GM21737 (cell line): ENCODE measurements around the gene TMEM198.

Source experiments
- ATAC-seq: cut with Tn5 transposase; IDR thresholded peaks from one replicate; pipeline ENCODE4 v1.9.1; 2021; ENCODE audit warnings: mild to moderate bottlenecking, moderate library complexity; ENCODE audit not compliant: unreplicated experiment

The TMEM198 gene

DNA sequence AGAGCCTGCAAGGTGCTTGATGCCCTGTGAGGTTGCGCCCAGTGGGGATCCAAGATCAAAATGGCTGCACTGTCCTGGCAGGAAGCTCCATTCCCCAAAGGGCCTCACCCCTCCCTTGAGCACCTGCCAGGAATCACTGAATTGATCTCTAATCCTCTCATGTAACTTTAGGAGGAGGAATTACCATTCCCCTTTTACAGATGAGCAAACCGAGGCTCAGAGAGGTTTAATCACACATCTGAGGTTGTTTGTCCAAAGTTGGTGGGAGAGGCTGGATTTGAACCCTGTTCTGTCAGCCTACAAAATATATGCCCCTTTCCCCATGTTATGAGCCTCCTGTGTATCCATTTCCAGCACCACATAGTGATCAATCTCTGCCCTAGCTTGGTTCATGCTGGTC is 19.0 kb upstream of the TMEM198 start:
- no peak for ATAC-seq

DNA sequence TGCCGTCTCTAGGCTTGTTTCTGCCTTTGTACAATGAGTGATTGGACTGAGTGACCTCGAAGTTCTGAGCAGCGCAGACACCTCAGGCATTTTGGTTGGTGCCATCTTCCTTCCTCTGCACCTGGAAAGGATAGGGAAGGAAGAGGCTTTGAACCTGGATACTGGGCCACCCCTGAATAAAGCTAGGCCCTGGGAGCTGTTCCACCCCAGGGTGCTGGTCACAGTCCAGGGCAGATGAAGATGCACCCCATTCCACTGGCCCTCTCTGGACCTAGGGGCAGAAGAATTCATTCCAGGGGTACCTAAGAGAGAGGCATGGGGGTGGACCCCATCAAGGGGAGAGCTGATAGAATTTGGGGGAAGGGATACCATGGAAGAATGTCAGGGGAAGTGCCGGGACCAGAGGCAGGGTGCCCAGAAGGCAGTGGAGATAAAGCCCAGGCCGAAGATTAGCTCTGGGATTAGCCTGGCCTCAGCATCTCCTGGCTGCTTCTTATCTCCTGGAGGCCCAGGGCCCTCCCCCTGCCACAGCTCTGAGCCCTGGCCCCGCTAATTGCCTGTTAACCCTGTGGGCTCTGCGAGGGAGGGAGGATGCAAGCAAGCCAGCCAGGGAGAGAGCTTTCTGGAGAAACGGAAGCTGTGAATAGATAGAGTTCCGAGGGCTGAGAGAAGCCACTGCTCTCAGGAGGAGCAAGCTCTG is 18.1 kb upstream of the TMEM198 start:
- no peak for ATAC-seq

DNA sequence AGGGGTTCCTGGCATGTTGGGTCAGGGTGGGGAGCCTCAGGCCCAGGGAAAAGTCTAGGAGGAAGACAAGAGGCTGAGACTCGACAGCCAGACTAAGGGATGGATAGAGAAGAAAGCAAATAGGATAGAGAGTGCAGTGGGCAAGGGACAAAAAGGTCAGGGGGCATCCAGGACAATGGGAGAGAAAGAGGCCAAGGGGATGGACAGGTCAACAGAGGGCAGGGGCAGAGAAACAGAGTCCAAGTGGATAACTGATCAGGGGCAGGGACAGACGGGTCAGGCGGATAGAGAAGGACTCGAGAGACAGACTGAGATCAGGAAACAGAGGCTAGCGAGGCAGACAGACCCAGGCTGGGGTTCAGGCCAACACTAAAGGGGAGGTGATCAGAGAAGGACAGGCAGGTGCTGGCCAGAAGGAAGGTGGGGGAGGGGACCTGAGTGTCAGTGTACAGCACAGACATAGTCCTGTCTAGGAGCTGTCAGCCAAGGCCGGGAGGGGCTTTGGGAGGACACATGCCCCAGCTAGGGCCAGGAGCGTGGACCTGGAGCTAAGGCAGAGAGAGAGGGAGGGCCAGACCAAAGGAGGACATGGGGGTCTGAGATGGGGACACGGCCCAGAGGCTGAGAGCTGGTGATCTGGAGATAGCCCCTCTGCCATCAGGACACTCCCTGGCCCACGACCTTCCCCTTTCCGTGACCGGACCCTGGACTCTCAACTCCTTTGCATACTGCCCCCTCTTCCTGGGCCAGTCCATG is 17.3 kb upstream of the TMEM198 start:
- no peak for ATAC-seq

DNA sequence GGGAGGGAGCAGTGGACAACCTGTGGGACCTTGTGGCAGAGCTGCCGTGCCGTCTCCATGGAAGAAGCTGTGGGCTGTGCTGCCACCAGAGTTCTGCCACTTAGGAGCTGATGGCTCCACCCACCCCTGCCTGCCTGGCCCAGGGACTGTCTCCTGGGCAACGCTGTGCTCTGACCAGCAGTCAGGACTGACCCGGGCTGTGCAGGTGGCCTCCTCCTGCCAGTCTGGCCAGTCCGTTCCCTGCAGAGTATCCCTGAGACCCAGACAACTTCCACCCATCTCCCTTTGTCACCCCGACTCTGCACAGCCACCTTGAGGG is 16.8 kb upstream of the TMEM198 start:
- ATAC-seq, result no peak

DNA sequence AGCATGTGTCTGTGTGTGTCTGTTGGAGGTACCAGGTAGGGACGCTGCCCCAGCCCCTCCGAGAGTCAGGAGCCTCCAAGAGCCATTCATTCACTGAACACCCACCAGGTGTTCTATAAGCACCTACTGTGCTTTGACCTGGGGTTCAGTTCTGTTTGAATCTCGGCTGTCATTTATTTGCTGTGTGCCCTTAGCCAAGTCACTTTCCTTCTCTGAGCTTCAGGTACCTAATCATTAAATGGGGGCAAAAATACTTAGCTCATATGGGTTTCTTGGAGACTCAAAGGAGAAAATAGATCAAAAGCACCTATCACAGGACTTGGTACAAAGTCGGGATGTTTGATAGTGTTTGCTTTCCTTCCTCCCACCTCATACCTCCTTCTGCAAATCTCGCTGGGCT is 16.4 kb upstream of the TMEM198 start:
- no peak for ATAC-seq

DNA sequence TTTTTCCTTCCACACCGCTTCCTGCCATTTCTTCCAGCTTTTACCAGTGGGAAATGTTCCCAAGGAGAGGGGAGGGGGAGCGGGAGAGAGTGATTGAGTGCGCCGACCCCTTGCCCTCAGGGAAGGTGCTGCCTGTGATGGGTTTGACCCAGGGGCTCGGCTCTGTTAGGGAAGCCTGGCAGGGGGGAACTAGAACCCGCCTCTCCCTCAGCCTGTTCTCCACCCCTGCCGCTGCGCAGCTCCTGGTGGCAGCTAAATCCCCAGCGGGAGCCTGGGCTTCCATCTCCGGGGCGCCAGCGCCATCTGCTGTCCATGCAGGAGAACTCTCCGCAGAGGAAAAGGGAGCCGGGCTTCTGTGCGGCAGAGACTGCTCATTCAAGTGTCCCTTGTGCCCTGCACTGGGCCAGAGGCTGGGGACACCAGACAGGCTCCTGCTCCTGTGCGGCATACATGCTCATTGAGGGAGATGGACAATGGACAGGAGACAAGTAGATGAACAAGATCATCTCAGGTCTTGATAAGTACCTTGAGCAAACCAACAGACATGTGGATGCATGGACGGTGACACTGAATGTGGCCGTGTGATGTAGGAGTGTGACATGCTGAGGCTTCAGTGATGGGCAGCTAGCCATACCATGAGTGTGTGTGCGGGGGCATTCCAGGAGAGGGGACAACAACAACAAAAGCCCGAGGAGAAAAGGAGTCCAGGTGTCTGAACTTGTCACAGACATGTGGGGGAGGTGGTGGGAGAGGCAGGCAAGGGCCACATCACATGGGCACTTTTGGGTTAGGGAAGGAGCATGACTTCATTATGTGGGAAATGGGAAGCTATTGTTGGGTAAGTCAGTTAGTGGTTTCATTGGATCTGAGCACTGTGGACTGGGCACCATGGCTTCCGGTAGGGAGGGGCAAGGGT is 13.5 kb upstream of the TMEM198 start:
- peak; percentile 75 for ATAC-seq

DNA sequence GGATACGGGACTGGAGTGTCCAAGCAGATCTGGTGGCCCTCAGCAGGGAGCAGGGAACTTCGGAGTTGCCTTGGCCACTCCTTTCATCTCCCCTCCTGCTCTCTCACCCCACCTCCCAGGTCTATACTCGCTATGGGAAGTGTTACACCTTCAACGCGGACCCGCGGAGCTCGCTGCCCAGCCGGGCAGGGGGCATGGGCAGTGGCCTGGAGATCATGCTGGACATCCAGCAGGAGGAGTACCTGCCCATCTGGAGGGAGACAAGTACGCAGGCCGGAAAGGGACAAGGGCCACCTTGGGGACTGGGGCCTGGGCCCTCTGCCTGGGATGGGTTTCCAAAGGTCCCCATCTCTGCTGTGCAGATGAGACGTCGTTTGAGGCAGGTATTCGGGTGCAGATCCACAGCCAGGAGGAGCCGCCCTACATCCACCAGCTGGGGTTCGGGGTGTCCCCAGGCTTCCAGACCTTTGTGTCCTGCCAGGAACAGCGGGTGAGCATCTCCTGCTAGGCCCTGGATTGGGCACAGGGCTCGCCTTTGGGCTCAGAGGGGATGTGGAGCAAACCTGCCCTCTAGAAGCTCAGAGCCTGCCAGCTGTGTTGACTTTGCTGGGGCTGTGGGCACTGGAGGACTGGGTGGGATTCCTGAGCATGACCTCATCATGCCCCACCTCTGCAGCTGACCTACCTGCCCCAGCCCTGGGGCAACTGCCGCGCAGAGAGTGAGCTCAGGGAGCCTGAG is 12.0 kb upstream of the TMEM198 start:
- ATAC-seq, result no peak

DNA sequence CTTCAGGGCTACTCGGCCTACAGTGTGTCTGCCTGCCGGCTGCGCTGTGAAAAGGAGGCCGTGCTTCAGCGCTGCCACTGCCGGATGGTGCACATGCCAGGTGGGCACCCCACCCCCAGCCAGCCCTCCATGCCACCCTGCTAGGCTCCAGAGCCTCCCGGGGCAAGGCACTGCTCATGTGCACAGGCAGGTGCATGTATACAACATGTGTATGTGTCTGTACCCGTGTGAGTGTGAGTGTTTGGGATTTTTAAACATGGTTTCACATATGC is 11.5 kb upstream of the TMEM198 start:
- ATAC-seq, result no peak

DNA sequence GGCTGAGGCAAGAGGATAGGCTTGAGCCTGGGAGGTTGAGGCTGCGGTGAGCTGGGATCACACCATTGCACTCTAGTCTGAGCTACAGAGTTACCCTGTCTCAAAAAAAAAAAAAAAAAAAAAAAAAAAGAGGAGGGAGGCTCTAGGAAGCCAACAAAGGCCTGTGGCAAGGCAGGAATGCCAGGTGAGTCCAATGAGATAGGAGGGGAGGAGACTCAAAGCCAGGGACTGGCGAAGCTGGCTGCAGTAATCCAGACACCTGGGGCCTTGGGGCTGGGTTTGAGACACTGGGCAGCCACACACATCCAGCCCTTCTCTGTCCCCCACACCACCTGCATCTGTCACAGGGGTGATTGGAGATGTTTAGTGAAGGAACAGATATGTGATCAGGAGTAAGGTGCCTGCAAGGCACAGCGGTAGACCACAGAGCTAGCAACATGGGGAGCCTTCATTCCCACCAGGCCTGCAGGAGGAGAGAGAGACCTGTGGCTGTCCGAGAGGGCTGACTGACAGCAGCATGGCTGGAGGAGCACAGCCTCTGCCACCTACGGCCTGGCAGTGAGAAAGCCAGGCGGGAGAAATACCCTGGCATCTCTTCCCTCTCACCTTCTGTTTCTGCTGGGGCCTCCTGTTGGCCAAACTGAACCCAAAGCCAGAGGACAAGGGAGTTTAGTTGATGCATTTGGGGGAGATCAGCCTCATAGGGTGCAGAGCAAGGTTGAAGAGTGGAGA is 9.7 kb upstream of the TMEM198 start:
- ATAC-seq, result no peak

DNA sequence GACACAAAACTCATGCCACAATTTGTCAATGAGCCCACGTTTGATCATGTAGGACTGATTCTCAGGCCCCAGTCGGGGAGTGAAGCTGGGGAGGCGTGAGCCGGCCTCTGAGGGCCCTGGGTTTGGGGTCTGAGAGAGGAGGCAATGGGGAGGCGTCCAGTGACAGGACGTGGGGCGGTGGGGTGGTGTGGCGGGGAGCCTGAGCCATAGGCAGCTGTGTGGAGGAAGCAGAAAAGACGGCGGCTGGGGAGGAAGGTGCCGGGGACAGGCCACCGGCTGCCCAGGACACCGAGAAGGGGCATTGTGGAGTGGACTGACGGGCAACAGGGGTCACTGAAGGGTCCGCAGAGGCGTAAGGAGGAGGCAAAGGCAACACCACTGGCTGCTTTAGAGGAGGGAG is 7.4 kb upstream of the TMEM198 start:
- ATAC-seq, result no peak

DNA sequence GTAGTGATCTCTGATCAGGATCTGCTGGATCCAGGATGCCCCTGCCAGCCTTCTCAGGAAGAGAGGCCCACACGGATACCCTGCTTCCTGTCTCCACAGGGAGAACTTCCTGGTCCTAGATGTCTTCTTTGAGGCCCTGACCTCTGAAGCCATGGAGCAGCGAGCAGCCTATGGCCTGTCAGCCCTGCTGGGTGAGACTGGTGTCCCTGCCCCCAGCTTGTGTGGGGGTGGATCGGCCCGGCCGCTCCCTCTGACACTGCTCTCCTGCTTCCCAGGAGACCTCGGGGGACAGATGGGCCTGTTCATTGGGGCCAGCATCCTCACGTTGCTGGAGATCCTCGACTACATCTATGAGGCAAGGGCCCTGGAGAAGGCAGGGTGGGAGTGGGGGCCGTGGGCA is 6.9 kb upstream of the TMEM198 start:
- no peak for ATAC-seq

DNA sequence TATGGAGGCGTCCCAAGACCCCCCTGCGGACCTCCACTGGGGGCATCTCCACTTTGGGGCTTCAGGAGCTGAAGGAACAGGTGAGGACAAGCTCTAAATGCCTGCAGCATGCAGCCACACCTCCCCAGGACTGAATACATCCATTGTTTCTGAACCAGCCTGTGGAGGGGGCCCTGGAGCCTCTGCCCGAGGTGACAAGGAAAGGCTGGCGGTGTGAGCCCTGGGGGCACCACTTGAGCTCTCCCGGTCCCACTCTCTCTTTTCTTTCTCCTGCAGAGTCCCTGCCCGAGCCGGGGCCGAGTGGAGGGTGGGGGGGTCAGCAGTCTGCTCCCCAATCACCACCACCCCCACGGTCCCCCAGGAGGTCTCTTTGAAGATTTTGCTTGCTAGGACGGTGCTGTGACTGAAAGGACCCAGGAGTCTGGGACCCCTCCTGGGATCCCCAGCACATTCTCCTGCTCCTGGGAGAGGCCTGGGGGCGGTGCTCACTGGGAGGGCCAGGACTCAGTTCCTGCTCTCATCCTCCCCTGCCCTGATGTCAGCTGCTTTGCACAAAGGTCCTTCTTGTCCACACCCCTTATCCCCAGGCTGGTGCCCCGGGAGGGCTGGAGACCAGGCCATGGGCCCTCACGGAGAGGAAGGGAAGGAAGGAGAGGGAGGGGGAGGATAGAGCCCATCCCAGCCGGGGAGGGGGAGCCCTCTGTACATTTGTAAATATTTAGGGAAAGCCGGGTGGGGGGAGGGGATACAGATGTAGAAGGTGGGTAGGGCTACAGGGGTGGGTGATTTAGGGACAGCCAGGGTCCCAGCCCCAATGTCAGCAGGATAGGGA is 6.0 kb upstream of the TMEM198 start:
- no peak for ATAC-seq

DNA sequence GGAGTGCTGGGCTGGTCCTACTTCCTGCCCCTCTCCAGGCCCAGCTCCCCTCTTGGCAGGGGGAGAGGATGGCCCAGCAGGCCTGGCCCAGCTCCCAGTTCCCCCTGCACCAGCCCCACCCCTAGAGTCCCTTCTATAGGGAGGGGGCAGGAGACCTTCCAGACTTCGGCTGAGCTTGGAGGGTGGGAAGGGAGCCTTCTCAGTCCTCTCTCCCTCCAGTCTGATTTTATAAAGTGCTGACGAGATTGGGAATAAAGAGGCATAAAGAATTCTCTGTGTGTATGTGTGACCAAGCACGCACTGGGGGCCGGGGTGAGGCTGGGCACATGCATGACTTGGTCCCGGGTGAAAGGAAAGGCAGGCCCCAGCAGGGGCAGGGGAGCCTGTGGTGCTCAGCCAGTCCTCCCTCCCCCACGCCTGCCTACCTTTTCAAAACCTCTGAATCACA is 5.3 kb upstream of the TMEM198 start:
- ATAC-seq, result no peak

DNA sequence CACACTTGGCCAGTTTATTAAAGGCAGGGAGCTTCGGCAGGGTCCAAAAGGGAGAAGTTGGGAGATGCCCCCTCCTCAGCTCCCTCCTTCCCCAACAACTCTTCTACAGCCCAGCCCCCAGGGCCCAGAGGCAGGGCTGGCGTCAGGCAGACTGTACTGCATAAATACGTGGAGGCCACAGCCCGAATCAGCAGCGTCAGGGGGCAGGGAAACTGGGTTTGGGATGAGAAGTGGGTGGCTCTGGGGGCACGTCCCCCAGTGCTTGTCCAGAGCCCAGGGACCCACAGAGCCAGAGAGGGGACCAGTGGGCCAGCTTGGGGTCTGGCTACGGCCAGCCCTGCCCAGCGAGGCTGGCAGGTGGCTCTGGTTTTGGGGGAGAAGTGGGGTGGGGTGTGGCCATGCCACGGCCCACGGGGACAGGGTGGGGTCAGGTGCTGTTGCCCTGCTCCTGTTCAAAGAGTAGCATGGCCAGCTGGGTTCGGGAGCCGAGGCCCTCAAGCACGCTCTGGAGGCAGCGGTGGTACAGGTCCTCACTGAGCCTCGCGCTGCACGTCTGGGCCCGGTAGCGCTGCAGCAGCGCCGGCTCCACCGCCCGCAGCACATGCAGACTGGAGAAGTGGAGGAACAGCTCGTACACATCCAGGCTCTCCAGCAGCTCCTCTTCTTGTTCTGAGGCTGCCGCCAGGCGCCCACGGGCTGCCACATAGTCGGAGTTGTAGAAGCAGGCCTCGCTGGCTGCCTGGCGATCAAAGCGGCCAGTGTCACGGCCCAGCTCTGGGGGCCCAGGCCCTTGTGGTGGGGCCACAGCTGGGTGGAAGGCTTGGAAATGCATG is 4.7 kb upstream of the TMEM198 start:
- ATAC-seq, result no peak

DNA sequence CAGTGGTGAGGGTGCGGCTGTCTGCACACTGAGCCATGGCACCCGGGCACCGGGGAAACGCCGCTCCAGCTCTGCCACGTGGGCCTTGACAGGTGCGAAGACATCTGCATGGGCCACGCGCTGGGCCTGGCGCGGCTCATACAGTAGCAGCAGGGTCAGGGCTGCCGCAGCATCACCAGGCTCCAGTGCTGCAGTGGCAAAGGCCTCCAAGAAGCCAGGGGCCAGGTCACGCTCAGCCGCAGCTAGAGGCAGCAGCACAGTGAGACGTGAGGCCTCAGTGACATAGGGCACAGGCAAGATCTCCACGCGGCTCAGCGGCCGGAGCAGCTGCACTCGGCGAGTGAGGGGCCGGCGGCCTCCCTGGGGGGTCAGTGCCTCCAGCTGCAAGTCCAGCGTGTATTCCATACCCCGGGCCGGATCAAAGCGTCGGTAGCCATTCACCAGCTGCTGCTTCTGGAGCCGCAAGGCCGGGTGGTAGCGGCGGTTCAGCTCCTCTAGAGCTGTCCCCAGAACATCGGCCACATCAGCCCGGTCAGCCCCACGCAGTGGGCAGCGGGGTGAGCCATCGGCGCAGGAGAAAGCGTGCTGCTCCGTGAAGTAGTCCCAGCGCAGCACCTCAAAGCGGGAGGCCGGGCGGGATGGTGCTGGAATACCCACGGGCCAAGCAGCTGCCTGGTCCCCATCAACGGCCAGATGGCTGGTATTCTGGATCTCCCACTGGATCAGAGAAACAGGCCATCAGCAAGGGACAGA is 3.7 kb upstream of the TMEM198 start:
- no peak for ATAC-seq

DNA sequence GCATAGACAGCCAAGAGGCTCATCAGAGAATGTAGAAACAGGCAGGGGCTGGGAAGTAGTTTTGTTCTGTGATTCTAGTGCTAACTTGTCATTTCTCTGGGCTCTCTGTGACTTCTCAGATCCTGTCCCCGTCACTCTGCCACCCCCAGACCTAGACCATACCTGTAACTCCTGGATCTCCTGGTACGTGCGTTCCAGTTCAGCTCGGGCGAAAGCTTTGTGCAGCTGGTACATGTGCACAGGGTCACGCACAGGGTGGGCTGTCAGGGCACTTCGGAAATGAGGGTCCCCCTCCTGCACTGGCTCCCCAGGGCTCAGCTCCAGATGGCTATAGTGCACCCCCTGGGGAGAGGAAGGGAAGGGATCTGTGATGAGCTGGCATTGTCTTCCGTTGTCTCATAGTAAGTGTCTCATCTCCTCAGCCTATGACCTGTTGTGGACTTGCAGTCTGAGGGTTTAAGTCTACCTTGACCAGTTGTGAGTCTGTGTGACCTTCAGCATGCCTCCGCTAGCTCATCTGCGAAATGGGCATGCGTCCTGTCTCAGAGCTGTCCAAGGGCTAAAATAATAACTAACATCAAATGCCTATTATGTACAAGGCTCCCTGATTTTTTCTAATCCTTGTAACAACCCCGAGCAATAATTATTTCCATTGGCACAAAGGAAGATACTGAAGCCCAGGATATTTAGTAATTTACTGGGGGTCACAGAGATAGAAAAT is 2.9 kb upstream of the TMEM198 start:
- no peak for ATAC-seq

DNA sequence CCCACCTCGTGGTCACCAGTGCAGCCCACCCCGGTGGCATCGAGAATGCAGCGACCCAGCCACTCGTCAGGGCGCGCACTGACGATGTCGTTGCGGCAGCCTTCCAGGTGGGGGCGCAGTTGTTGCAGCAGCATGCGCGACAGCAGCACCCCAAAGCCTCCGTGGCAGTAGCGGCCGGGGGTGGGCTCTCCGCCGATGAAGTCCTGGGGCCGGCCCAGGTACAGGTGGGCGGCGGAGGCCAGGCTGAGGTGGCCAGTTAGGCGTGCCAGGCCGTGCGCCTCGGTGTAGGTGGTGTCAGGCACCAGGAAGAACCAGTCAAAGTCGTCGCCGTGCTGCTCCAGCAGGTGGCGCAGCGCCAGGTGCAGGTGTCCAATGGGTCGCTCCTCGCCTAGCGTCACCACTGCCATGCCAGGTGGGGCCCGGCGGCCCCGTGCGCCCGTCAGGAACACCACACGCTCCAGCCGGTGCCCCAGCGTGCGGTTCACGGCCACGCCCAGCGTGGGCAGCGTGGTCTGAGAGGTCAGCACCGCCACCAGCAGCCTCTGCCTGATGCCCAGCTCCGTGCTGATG is 2.1 kb upstream of the TMEM198 start:
- peak; percentile 47 for ATAC-seq
